ENCODE results near the gene EPHA4.
A peak's percentile ranks its signal among the peaks of the same experiment; 100 is the strongest.

Gene EPHA4

DNA sequence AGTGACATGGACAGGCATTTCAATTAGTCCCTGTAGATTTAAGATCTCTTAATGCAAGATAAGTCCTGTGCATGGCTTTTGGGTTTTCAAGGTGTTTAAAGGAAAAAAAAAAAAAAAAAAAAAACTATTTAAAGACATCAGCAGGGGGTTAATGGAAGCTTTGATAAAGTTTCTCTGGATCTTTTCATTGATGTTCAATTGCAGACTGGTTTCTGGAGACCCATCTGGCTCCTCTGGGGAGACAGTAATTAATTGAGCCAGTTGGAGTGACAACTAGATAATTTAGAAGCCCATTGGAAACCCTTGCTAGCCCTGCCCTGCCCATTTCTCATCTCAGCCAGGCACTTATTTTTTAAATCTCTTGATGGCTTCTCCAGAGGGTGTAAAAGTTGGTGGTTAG lies 98.7 kb downstream of the EPHA4 start:
- DNase-seq (ENCODE audit: low spot score): no peak

DNA sequence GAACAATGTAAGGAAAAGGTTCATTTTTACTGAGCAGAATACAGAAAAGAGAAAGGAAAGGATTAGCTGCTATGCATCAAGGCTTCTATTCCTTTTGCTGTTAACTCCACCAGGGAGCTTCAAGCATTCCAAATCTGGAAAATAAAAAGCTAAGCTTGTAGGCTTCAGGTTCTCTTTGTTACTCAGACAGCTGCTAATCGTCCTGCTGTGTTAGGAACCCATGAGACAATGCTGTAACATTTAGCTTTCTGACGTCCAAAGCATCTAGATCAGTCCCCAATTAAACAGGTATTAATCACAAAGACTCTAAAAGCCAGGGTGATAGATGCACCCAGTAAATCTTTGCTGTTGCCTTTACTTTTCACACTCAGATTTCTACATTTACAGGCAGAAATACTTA lies 103.8 kb downstream of the EPHA4 start:
- no peak for DNase-seq (ENCODE audit: low spot score)

DNA sequence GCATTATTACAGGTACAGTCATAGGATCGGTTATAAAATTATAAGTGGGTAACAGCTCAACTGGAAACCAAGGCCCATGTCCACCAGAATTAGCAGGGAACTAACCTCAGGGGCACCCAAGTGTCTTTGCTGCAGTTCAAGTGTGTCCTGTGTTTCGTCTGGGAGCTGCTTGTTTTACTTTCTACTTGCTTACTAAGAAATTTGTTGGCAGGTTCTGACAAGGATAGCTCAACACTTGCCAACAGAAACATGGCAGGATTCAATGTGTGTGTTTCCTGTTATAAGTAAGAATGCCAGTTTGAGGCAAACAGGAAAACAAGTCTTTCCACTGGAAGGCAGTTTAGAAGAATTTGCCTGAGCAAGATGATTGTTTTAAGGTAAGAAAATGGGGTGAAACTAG lies 104.5 kb downstream of the EPHA4 start:
- no peak for DNase-seq (ENCODE audit: low spot score)

DNA sequence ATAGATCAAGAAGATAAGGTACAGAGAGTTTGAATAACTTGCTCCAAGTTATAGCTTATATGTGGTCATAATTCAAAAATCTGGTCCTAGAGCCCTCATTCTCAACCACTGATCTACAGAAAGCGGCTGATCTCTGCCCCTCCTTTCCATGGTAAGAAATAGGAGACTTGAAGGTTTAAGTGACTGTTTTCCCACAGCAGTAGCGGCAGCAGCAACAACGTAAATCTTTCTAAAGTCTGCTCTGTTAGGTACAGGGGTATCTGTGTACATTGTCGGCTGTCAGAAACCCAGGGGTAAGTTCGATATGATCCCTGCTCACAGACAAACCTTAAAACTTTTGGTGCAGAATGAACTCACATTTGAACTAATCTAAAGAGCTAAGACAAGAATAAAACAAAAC lies 105.4 kb downstream of the EPHA4 start:
- DNase-seq (ENCODE audit: low spot score): no peak

DNA sequence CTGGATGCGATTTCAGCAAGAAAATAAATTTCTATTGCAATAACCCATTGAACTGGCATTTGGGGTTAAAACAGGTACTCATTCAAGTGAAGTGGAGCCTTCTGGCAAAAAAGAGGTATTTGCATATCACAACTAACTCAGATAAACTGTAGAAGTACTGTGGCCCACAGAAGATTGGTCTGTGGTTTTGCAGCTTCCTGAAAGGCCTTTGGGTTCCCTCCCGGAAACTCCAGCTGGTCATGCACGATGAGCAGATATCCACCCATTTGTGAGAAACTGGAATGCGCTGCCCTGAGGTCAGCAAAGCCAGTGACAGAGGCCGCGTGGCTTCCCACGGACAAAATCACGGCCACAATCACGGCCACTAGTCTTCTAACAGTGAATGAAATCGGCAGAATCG lies 106.3 kb downstream of the EPHA4 start:
- DNase-seq (ENCODE audit: low spot score): no peak

DNA sequence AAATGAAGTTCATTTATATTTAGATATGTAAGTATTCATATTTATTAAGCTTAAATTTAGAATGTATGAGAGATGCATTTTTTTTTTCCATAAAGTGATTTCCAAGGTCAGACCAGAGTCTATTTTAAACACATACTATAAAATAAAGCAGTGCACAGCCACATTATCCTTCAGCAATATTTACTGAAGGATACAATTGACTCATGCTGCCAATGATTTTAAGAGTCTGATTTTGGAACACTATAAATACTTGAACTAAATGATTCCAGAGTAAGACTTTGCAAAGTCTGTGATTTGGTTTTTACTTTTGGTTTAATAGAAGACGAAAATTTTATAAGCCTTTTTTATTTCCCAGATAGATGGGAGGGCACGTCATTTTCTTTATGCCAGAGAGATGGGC lies 107.1 kb downstream of the EPHA4 start:
- no peak for DNase-seq (ENCODE audit: low spot score)

DNA sequence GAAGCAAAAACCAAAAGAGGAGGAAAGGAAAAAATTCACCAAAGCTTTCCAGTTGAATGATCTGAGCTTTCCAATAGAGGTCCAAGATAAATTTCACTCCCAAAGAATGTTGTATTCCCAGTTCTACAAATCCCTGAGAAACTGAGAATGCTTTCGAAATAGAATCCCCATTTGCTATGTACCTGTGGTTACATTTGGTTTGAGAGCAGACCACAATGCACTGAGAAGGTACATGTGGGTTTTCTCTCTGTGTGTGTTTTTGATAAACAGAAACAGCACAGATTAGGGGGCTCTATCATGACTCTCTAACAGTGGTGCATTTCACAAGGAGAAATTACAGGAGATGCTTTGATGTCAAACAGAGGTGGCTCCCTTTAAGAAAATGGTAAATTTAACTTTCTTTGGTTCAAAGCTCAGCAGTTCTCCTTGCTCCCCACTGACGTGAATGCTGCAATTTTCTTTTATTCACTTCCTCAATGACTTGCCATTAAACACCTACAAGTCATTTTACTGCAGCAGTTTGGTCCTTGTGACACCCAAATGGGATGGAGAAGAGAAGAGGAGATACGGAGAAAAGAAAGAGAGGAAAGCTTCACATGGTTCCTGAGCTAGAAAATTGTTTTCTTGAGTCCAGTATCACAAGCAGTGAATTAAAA lies 108.7 kb downstream of the EPHA4 start:
- DNase-seq (ENCODE audit: low spot score): no peak

DNA sequence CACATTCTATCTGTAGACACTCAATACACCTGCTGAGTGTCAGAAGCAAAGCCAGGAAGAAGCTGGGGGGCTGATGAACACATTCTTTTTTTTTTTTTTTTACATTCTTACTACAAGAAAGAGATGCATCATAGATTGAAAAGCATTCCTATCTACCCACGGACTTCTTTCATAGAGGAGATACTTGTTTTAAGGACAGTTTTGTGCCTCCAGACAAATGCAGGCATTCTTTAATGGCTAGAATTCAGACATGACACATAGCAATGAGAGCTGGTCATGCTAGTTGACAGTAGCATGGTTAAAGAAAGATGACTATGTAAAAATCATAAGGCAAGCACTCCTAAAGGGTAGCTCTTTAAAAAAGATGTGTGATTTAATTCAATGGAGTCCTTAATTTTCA lies 110.2 kb downstream of the EPHA4 start:
- DNase-seq (ENCODE audit: low spot score): no peak

DNA sequence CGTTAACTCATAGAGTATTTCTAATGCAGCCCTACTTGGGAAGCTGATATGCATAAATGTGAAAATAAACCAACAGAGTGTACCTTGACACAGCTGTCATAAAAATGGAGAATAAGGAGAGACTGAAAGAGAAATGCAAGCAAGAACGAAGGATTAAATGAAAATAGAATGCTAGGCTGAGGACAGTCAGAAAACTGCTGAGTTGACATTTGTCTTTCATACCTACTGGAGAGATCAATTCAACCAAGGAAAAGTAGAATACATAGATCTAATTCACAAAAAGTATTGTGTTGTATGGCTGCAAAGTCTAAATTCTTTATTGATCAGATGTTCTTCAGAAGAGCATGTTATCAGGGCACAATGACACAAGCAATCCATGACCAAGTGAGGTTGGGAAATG lies 112.0 kb downstream of the EPHA4 start:
- DNase-seq (ENCODE audit: low spot score): no peak

DNA sequence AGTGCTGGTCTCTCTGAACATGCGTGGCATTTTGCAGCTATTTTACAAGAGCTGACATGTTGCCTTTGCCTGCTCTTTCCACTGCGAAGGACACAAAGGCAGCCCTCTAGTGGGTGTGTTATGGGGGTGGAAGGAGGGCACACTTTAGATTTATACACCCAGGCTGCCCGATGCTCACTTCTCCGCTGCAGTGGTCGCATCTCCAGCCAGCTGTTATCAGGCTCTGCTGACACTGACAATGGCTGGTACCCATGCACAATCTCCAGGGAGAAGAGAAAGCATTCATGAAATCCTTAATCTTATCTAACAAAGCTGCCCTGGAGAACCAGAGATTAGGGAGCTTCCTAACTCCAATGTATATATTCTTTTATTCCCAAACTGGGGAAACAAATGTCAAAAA lies 113.5 kb downstream of the EPHA4 start:
- DNase-seq (ENCODE audit: low spot score): no peak

DNA sequence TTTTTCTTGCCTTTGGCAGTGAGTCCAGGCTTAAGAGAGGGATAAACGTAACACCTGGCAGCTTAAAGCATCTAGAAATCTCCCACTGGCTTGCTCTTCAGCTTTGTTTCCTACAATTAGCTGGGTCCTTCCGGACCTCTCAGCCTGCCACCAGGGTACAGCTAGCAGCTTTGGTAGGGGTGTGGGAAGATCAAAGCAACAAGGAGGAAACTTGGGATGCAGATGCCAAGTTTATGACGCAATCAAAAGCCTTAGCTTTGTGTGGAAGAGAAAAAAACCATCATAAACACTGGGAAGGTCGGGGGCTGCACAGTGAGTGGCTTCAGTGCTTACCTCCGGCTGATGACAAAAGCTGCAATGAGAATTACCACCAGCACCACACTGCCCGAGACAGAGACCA lies 116.9 kb downstream of the EPHA4 start:
- DNase-seq (ENCODE audit: low spot score): no peak

DNA sequence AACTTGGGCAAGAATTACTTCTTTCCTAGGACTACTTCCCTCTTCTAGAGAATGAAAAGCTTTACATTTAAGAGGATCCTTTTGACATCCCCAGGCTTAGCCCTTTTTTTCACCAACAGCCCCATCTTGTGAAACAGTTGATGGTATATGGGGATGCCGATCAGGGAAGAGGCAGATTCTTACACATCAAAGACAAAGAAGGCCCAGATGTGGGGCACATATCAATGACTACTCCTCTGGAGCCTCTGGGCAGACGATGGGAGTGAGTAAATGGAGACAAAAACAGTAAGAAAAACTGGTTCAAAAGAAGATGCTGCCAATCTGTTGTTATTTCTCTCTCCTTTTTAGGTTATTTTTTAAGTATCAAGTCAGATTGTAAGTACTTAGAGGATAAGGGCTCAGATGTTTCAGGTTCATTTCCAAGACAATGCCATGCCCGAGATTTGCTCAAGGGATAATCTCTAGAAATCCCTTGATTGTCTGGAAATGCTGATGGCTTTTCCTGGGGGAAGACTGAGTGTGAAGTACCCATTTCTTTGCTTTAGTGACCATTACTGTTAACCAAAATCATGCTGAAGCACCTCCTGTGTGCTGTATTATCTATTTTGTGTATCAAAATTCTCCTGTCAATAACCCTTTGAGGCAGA lies 117.5 kb downstream of the EPHA4 start:
- no peak for DNase-seq (ENCODE audit: low spot score)

DNA sequence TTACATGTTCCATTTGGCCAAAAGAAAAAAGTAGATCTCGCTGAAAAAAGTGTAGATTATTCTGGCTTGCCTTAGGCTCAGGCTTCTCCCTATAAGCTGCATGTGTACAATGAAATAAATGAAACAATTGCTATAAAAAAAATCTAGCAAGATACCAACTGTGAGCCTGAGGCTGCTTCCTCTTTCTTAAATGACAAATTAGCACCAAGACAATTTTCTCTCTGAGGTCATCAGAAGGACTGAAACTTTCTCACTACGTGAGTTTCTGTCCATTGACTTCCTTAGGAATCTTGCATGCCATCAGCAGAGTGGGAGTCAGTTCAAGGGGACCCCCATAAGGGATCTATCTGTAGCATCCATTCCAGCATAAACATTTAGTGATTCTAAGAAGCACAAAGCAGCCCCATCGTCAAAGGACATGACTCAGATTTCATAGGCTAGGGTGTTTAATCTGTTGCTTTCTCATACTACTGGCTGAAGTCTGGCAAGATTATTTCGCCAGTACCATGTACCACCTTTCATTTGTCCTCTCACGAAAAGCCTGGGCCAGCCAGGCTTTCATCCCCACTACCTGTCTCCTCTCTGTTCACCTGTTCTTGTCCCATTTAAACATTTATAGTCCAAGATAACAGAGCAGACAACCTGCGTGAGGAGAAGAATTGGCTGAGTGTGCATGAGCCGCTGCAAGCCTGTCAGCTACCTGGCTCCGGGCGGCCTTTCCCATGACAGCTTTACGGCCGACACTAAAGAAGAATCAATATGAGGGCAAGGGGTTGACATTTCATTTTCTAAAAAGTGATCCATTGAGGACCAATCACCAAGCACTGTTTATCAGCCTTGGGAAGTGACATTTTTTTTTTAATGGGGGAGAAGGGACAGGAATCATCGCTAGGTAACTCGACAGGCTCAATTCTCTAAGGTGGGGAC lies 120.0 kb downstream of the EPHA4 start:
- DNase-seq (ENCODE audit: low spot score): no peak

DNA sequence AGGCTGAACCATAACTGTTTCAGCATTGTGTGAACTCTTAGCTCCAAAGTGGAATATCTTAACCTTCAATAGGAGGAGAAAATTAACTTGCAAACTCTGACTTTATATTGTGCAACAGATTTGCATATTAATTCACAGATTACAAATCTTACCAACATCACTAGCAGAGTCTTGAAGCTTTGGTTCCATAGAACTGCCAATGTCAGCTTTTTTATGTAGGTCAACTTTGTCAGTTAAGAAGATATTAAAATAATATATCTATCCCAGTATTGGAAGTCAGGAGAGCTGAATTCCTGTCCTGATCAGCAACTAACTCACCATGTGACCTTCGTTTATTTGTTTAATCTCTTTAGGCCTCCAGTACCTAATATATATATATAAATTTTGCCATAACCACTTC lies 121.8 kb downstream of the EPHA4 start:
- DNase-seq (ENCODE audit: low spot score): no peak

DNA sequence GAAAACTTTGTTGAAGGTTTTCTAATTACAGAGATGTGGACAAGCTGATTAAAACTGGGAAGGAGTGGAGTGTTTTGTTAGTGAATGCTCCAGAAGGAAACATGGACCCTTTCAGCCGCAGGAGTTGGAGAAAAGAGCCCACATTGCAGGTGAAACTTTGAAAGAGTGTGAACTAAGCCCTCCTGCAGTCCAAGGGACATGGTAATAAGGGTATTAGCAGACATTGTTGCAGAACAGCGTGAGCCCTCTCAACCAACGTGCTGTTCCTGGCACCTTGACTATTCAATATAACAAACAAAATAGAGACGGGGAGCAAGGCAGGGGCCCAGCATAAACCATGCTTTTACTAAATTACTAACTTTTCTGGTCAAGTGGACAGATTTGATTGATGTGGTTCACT lies 122.7 kb downstream of the EPHA4 start:
- DNase-seq (ENCODE audit: low spot score): no peak

DNA sequence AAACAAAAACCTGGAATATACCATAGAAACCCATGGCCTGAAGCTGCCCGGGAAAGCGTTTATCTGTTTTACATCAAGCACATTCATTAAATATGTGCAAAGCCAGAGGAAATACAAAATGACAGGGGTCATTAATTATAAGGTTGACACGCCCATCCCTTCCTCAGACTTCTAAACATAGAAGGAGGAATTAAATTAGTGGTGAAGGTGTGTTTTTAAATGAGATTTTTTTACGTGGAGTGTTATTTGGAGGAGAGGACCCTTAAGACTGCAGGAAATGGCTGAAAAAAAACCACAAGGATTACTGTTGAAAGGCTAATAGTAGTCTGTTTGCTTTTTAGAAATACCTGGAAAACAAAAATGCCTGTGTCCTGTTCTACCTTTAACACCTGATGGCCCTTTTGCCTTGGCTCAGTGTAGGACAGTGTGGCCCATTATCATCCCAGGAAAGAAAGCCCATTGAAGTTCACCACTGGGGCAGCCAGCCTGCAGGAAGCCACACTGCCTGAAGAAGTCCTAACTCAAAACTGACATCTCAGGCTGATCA lies 123.2 kb downstream of the EPHA4 start:
- DNase-seq (ENCODE audit: low spot score): no peak

DNA sequence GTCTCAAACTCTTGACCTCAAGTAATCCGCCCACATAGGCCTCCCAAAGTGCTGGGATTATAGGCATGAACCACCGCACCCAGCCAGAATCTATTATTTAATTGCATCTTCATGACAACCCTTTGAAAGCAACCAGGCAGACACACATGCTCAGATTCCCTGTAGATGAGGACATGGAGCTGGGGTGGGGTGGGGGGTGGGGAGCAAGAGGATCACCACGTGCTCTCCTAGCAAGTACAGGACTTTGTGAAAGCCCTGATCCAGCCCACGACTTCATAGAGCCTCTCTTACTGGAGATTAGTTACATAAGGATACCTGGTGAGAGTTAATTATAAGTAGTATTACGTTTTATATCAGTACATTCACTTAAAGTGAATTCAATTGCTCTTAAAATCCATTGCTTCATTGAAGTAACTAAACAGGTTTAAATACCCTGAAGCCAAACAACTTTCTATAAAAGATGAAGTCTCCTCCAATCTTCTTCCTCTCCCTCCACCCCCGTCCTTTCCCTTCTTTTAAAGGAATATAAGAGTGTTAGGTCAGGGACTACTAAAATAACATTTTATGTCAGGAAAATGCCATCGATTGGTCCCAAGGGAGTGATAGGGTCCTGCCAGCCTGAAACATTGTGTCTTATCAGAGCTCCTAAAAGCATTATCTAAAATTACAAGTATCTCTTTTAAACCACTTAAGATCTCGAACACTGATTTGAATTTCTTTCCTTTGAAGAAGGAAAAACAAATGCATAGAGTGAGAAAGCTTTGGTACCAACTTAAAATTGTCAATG lies 123.9 kb downstream of the EPHA4 start:
- DNase-seq (ENCODE audit: low spot score): no peak

DNA sequence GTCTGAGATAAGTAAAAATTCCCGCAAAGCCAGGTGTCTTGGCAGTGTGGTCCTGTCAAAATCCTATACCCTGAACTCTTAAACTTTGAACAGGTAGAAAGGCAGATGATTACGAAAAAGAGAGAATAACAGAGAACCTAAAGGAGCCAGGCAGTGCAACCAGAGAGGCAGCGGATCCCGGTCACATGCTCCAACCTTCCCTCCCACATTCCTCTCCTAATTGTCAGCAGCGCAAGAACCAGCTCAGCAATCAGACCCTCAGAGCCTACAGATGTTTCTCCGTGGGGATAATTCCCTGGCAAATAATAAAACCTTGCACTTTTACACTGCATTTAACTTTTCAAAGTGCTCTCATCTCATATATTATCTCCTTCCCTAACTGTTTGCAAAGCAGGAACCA lies 124.8 kb downstream of the EPHA4 start:
- no peak for DNase-seq (ENCODE audit: low spot score)

DNA sequence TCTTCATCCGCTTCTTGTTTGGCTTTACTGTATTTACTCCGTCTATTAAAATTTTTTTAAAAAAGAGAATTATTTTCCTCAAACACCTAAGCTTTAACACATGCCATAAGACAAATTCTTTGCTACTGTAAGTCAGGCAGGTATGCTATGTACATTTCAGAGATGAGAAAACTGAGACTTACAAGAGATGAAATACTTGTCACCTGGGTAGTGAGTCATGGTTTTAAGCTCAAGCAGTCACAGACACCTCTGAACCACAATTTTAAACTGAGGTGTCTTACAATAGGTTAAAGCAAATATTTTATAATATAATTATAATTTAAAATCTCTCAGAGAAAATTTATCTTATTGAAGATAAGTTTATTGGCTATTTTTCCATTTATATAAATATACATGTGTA lies 126.0 kb downstream of the EPHA4 start:
- no peak for DNase-seq (ENCODE audit: low spot score)

DNA sequence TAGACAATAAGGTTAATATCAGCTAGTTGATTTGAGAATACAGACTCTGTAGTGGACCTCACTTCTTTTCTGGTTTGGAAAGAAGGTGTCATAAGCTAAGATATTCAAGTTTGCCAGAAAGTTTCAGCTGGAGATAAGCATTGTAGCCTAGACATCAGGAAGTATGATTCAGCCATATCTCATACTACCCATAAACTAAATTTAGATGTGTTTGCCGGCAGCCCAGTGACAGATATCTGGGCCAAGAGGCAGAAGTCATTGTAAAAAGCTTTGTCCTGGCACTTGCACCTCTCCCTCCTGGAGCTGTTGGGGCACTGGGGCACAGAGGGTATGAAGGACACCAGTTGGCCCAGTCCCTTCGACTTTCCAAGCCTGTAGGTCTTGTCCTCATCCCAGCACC lies 128.0 kb downstream of the EPHA4 start:
- peak; percentile 49 for DNase-seq (ENCODE audit: low spot score)

DNA sequence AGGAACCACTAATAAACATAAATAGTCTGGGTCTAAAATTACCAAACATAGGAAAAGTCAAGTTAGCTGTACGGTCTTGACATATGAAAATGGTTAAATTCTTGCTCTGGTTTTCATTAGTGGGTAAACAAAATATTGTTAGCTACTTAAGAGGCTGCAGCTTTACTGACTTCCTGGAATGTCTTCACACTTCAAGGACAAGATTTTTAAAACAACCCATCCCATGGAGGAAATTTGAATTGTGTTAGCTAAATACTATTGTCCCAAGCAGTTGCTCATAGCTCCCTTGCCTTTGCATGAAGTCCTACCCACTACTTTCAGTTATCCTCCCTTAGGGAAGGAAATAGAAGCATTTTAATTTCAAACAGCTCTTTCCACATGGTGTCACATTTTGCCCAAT lies 128.5 kb downstream of the EPHA4 start:
- no peak for DNase-seq (ENCODE audit: low spot score)

DNA sequence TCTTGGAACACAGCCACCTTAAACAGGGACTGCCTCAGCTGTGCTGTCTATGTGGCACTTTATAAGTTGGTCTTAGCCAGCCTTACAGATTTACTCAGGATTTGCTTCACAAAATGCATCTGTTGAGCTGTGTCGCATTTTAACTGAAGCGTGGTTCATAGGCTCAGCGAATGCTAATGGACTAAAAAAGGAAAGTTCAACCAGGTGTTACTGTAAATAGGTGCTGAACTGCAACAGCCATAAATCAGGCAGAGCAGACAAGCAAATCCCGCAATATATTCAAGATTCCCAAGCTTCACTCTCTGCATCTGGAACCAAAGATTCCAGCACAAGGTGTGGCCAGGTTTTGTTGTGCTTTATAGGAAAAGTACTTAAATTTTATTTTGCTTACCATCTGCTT lies 130.0 kb downstream of the EPHA4 start:
- no peak for DNase-seq (ENCODE audit: low spot score)

Data from AG08396 (cell line).